ENCODE data around the gene RNF144A.
"Not testable (repeated sequence)": the region's sequence is repeated elsewhere in the genome, so short reads cannot be mapped to it uniquely, and the experiment has no call there.

The RNF144A gene

DNA sequence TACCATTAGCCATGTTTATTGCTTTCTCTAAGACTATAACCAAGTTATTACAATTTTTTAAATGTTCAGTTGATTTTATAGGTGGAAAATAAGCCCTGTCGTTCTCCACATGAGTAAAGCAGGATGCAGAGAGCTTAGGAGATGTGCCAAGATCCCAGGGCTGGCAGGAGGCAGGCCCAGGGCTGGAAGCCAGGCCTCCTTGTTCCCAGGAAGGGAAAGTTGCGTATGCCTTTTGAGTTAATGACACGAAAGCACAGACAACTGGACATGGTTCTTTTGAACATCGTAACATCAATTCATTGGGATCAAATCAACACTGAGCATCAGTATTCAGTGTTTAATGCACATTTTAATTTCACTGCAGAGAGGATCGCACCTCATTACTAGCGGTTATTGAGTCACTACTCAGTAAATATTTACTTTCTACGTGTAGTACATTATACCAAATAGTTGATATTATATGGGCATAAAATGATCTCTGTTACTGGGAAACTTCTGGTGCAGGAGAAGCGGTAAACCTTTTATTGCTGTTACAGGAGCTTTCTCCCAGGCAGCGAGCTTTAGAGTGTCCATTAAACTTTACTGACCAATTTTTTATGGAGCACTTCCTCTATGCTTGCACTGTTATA, 60.0 kb downstream of the RNF144A start:
- DNase-seq = no peak

DNA sequence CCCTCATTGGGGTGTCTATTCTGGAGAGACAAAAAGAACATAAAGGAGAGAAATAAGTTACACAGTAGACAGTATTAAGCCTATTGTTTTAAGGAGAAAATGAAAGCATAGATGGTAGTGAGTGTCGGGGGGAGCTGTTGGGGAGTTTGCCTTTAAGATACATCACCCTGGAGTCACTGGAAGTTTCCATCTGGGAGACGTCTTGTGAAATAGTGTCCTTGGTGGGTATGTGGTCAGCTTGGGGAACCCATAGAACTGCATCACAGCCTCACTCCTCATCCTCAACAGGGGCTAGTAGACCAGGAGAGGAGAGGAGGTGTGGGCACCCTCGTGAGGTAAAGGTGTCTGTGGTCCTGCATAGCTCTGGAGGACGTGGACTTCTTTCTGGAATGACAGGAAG, 60.6 kb downstream of the RNF144A start:
- no peak for DNase-seq

DNA sequence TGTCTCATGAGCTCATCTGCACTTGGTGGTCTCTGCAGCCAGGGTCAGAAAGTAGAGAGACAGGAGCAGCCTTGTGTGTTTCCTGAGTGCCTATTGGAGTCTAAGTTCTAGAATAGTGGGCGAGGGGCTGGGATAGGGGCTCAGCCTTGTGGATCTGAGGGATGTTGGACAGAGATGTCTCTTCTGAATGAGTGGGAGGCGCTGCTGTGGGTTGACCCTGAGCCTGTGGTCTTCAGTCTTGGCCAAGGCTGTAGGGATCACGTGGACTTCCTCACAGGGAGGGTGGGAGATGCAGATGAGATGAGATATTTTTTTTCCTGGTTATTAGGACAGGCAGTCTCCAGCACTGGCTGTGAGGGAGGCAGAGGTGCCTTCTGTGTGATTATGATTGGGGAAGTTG, 61.8 kb downstream of the RNF144A start:
- DNase-seq = no peak

DNA sequence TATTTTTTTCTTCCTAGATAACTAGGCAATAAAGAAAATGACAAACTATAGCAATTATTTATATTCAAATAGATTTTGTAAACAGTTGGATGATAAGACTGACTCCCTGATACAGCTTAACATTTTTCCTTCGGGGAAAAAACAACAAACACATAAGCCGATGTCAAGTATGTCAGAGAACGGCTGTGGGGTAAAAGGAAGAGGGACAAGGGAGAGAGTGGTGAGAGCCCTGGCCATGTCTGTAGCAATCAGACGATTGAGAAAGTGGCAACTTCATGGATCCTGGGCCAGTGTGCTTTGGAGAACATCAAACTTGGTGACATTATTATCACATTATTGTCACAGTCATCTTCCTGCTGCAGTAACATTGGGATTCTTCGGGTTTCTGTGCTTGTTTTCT, 65.2 kb downstream of the RNF144A start:
- DNase-seq = no peak

DNA sequence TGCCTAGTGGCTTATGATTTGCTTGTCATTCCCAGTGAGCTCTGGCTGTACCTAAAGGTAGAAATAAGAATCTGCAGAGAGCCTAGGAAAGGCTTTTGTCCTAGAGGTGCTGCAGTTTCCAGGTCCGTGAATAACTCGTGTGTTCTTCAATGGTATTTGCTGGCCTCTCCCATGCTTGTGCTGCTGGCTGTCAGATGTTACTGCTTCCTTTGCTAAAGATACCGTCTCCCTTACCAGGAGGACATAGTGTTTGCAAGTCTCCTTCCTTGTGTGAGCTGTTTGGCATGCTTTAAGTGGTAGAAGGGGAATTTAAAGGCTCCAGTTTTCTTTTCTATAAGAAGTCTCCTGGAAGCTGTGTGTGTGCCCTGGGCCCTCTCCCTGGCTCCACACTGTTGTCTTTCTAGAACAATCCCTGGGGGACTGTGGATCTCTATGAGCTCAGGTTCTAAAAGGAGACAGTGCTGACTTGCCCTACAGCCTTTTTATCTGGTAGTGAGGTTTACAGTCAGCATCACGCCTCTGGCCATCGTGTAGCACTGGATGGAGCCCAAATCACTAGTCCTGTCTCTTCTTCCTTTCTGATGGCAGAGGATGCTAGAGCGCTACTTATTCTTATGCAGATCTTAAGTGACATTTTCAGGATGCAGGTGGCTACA, 65.8 kb downstream of the RNF144A start:
- DNase-seq = no peak

DNA sequence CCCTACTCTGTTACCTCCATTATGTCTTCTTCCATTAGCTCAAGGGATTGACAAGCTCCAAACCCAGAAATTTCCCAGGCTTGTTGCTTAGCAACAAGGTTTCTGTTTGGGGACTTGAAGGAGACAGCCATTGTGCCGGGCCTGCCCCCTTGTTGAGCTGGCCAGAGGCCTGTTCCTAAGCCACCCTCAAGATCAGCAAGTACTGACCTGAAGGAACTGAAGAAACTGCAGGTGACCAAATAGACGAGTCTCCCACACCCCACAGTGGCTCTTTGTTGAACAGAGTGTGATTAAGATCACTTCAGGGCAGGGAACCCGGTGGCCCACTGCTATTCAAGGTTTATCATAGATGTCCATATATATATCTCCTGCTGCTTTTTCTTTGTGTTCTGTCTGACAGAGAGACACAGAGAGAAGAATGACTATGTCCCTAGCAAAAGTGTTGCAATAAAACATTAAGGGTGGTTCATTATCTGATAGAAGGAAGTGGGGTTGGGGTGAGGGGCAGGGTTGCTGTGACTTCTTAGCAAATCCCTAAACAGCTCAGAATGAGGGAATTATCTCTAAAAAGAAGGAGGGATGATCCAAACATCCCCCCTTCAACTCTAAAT, 69.2 kb downstream of the RNF144A start:
- DNase-seq = peak in 1 of 2 experiments; percentile 46

DNA sequence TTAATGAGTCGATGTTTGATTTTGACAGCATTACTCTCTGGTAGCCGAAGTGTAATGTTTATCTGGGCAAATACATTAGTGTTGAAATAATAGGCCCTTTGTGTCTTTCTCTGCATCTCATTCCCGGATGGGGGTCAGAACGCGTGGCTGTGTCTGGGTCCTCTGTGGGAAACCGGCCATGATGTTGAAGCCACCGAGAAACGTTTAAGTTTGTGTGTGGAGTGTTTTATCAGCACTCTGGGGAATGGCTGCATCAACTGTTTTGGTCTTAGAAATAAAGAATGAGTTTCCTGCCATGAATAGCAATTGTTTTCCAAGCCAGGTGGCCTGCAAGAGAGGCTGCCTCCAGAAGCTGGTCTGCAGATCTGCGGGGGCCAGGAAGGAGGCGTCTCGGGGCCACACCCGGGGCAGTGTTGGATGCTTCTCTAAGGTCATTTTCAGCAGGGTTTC, 69.7 kb downstream of the RNF144A start:
- peak; percentile 29 to 43 for DNase-seq

DNA sequence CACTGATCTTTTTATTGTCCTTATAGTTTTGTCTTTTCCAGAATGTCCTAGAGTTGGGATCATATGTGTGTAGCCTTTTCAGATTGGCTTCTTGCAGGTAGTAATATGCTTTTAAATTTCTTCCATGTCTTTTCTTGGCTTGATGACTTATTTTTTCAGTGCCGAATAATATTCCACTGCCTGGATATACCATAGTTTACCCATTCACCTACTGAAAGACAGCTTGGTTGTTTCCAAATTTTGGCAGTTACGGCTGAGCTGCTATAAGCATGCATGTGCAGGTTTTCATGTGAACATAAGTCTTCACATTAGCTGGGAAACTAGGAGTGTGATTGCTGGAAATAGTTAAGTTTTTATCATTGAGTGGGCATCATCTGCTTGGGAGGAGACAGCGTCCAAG, 73.7 kb downstream of the RNF144A start:
- DNase-seq = no peak

DNA sequence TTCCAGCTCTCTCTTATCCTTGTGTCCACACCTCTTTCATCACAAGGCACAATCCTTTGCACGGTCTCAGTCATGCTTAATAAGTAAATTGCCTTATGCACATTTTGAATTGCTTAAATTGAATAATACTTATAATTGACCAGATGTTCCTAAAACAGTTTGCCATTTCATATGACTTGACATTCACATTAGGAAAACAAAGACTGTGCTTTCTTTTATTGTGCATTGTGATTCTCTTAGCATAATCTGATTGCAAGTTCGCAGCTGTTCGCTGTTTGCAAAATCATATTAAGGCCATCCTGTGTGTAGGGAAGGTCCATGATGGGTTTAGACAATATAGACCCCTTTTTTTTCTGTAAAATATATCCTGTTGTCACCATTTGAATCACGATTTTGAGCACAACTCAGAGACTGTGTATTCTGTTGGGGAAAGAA, 75.6 kb downstream of the RNF144A start:
- no peak for DNase-seq

DNA sequence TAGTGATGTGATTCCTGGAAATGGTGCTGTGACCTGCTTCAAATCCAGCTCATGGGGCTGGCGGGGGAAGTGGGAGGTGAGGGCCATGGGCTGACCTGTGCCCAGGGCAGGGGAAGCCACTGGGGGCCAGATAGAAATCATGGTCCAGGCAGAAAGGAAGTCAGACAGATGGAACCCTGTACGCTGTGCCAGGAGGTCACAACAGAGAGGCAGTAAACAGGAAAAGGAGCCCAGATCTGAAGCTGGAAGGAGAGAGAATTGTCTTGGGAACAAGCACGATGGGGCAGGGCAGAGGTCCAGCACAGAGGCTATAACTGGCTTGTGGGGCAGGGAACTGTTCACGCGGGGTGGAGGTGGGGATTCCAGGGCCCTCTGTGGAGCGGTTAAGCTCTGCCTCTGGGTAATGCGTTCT, 76.0 kb downstream of the RNF144A start:
- no peak for DNase-seq

DNA sequence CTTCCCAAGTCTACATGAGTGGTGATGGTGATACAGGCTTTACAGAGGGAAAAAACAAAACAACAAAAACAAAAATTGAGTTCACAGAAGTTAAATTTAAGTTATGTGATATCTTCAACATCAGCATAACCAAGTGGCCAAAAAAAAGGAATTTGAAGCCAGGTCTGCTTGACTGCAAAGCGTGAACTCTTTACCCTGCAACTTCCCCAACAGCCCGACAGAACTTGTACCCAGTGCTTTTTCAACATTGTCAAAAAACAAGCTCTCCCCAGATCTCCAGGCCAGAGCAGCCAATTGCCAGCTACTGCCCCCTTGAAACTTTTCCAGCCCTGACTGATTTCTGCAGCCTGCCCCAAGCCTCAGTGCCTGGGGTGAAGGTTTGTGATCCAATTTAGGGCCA, 76.7 kb downstream of the RNF144A start:
- DNase-seq = no peak

DNA sequence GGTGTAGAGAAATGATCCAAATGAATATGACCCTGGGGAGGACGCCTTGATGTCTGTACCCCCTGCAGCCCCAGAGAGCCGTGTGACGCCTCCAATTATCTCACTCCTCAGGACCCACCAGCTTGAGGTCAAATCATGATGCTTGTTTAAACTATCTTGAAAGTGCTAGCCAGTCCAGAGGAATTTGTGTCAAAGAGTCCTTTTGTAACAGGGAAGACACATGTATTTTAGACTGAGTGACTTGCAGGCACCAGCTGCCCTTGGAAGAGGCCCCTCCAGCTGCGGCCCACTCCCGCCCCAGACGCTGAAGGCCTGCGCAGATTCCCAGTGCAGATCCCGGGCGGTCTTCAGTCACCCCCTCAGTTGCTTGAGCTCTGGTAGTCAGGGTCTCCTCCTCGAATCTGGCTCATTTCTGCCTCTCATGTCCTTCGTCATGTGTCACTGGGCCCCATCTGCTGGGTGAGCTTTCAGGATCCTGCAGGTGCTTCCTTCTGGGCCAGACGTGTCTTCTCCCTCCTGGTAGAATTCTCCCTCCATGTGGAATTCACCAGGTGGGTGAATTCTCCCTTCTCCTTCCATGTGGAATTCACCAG, 77.4 kb downstream of the RNF144A start:
- no peak for DNase-seq

DNA sequence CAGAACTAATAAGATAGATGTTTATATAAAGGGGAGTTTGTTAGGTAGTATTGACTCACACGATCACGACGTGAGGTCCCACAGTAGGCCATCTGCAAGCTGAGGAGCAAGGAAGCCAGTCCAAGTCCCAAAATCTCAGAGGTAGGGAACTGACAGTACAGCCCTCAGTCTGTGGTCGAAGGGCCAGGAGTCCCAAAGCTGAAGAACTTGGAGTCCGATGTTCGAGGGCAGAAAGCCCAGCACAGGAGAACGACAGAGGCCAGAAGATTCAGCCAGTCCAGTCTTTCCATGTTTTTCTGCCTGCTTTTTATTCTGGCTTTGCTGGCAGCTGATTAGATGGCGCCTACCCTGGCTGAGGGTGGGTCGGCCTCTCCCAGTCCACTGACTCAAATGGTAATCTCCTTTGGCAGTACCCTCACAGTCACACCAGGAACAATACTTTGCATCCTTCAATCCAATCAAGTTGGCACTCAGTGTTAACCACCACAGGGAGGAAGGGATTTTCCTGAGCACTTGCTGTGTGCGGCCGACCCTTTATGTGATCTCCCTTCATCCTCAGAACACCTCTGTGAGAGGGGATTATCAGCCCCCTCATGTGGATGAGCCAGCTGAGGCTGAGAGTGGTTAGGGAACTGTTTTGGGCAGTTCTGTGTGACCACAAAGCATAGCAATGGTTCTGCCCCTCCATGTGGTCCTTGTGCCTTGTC, 78.3 kb downstream of the RNF144A start:
- no peak for DNase-seq

DNA sequence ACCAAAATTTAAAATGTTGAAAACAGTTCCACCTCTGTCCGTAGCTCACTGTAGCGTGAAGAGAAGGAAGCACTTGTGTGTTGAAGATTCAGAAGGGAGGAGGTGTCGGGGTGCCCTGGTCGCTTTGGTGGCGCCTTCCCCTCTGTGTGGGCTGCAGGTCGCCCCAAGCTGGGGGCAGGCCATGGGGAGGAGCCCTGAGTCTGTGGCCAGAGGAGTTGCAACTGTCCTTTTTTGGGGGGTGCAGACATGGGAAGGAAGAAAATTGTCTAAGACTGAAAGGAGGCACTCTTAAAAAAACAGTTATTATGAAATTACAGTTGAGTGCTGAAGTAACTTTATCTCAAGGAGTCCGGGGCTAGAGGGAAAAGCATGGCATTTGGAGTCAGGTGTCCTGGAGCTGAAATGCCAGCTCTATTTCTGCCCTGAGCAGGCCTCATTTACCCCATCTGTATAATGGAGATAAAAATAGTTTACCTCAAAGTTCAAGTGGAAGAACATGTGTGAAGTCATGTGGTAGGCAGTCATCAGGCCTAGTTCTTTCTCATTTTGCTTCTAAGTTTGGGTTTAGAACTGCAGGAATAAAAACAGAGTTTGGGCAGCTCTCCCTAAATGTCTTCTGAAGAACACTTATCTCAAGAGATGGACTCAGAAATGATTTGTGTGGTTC, 82.1 kb downstream of the RNF144A start:
- DNase-seq = no peak

DNA sequence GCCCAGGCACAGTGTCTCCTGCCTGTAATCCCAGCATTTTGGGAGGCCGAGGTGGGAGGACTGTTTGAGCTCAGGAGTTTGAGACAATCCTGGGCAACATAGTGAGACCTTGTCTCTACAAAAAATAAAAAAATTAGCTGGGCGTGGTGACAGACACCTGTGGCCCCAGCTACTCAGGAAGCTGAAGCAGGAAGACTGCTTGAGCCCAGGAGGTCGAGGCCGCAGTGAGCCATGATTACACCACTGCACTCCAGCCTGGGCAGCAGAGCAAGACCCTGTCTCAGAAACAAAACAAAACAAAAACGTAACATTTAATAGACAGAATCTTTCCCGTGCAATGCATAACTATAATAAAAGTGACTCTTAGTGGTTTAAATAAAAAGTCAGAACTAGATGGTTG, 84.2 kb downstream of the RNF144A start:
- DNase-seq = not testable (repeated sequence)

DNA sequence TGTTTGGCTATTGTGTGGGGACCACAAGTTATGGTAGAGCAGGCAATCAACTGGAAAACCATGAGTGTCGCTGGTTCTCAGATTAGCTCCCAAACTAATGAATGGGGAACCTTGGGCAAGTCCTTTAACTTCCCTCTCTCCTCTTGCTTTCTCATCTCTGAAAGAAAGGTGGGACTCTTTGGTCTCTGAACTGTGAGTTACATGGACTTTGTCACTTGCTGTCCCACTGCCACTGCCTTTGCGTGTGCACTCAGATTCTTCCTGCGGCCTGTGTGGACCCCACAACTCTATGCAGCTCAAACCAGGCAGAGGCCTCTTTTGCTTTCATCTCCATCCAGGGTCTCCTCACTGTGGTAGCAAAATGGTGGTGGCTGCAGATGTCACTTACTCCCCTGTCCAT, 86.7 kb downstream of the RNF144A start:
- DNase-seq = no peak

DNA sequence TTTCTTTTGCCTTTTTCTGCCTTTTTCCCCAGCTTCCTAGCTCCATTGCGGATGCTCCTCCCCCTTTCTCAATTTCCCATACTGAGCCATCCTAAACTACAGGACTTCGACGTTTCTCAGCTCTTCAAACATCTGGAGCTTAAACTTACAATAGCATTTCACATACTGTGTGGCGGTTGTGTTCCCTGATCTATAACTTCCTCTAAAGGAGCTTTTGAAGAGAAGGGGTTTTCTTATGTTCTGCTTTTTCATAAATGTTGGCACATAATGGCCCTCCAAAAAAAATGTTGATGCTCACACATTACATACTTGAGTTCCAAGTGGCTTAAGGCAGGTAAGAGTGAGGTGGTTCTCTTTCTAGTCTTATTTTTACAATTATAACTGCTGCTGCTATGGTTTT, 87.4 kb downstream of the RNF144A start:
- DNase-seq = no peak

DNA sequence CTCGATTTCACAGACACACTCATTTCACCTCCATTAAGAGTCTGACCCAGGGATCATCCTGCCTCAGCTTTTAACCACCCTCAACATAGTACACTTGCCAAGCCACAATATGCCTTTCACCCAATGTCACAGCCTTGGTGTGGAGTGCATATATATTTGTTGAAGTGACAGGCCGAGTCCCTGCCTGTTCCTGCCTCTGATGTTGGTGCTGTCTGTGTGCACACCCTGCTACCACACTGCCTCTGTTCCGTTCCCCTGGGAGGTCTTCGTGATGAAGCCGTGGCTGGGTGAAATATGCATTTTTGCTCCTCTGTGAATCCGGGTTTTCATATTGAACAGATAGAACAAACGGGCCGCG, 90.3 kb downstream of the RNF144A start:
- DNase-seq = no peak

DNA sequence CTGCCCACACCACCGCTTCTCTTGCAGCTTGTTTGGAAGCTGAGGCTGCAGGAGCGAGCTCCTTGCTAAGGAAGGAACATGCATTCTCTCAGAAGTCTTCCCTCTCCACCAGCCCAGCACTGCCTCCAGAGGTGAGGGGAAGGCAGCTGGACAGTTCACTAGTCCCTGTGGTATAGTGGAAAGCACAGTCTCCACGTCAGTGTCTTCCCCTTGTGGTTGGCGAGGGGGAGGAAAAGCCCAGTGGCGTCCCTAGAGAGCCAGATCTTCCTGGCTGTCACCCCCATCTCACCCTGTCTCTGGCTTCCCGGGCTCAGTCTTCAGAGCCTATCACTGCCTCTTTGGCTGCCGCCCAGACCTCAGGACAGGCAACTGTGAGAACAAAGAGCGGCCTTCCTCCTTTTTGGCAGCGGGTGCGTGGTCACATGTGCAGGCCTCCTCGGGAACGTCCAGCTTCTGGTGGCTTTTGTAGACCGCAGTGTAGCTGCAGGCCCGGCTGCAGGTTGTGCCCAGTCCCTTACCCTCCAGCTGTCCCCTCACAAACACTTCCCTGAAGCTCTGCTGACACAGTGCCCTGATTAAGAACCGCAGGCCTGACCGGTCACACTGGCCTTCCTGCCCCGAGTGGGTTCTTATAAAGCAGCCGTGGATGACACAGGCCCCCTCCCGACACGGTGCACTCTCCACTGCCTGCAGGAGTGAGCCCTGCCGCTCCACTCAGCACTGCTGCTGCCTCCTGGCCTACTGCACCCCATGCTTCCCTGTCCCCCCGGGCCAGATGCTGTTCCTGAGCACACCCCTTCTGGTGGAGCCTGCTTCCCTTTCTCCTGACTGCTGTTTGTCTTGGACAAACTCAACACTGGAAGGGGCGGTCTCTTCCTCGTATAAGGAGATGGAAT, 90.9 kb downstream of the RNF144A start:
- no peak for DNase-seq

DNA sequence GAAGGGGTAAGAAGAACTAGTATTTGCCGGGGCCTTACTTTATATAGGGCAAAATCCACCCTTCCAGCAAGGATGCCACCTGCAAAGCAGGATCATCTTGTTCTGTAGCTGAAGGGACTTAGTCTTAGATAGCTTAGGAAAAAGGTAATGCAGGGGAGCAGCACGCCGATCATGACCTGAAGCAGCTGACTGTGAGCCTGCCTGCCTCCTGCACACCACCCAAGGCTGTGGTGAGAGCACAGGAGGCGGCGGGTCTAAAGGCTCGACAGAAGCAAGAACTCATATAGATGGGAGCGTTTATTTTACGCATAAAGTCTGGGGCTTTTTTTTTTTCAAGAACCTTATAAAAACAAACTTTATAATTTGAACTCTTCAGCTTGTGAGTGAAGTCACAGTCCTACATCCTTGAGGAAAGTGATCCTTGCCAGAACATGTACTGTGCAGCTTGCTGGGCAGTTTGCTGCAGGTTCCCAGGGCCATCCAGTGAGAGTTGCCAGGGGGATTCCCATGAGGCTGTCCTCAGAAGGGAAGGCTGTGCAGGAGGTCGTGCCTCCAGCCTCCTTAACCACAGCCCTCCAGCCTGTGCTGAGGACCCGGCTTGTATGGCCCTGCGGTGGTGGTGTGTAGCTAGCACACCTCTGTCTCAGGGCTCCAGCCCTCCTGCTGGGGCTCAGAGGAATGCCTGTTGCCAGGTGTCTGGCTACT, 92.1 kb downstream of the RNF144A start:
- DNase-seq = no peak

DNA sequence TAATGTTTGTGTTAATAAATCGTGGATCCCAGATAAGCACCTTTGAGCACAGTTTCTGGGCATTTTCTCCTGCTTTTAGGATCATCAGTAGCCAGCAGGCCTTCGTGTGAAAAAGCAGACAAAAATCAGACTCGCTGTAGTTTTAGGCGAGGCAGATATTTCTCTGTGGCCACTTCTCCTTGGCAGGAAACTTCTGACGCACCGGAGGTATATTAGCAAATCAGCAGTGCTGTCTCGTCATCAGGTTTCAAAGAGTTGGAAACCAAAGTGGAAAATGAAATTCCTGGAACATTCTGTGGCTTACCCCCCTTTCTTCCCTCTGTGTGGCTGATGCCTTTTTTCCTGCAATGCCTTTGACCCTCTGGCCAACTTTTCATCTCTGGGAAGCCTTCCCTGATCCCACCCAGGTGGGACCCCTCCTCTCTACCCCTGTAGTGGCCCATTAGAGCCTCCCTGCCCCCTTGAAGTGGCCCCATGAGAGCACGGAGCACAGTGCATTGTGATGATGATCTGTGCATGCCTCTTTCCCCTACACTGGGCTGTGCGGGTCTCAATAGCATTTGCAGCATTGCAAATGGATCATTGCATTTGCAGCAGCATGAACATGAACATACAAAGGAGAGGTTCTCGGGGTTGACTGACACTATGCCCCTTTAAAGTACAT, 93.3 kb downstream of the RNF144A start:
- no peak for DNase-seq

Measured in NCI-H1930 (cell line).